ENCODE results near the gene PTPN6. TPM values are rescaled to one million over a fixed set of nuclear protein-coding genes. Genes with fewer than 3 reads are reported as not detected.

PTPN6 gene
- total and polyA plus RNA-seq, 2 of the 13 experiments (the other 11 are each of a cell fraction or from before 2014, with no cell fraction given) = 10.5 to 10.6 TPM

DNA sequence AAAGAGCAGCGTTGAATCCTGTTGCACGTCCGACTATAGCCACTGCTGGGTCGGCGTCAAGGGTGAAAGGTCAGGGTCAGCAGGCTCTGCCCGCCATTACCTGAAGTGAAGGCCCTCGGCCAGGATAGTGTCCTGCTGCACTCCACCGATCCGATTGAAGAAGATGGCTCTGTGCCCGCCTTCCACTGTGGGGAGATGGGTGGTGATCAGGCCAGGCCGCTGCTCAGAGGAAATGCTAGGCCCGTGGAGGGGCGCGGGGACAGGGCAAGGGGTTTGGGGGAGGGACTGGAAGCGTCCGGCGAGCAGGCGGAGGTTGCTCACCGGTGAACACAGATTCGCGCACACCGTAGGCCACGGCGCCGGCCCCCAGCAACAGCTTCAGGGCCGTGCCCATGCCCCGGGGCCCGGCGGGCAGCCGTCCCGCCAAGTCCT is 19.0 kb downstream of the PTPN6 start:
- POLR2A ChIA-PET = interaction anchor here (0.6 to 3.2 kb wide), 7 partner anchors 9 to 159 kb away, joined by 3 to 42 read pairs (median 3); partner anchors contain the start of genes C12orf57, RBP5, RNU7-1 and SPSB2
- CTCF ChIA-PET (ENCODE audit: low intra/inter-chr PET ratio, low total read pairs) = interaction anchor here (0.9 kb wide), 1 partner anchor 139 kb away, joined by 3 read pairs; the partner anchor contains the start of gene C1RL
- H3K27ac ChIP-seq (ENCODE audit: extremely low read length, insufficient read depth, low read length) = peak overlapping the region; percentile 95
- FAIRE-seq (no peak), DNase-seq (ENCODE audit: low spot score) (peak; percentile 36), ATAC-seq (peak; percentile 63)
- H3K4me1 ChIP-seq (ENCODE audit: insufficient read depth, low read length) = peaks cover 41% of the 10 kb centered on the region
- H3K4me3 ChIP-seq (replicated peaks in 1 of 3; ENCODE audit: insufficient read depth in 1 of 3, low read depth in 2 of 3, low read length in 3 of 3) = peak overlapping the region; percentile 81 to 99 (median 85)
- peaks cover 49% of the 10 kb centered on the region for H3K79me2 ChIP-seq (ENCODE audit: insufficient read depth, low read length)
- H3K36me3 ChIP-seq (replicated peaks in 1 of 2; ENCODE audit: control insufficient read depth in 1 of 2, insufficient read depth in 2 of 2, low read length in 2 of 2) = peaks cover 30 to 52% of the 10 kb centered on the region in 2 experiments
- peak overlapping the region; percentile 91 for H3K9ac ChIP-seq (ENCODE audit: insufficient read depth, low read depth, low read length)
- H3K9me3 ChIP-seq (ENCODE audit: low read length) = no peaks in the 10 kb centered on the region
- in situ Hi-C loops (cut with HindIII; ENCODE audit: extremely low pct_ligation_motif_present, low pct_unique_long_range_greater_than_20kb) = no loop called here
- peak overlapping the region; percentile 97 for H3K4me2 ChIP-seq (ENCODE audit: low read depth, low read length)
- TSS peak; percentile 53 for BruUV-seq (replicated peaks)
- no peaks in the 10 kb centered on the region; the same call in 1 of the 2 replicates for H4K20me1 ChIP-seq (ENCODE audit: insufficient read depth, low read length)
- WGBS (ENCODE audit: low lambda C conversion rate) = no CpG with 5 or more reads among the region's 31 CpGs
- H3K27me3 ChIP-seq (ENCODE audit: control insufficient read depth in 1 of 2, insufficient read depth in 2 of 2, low read length in 2 of 2) = no peaks in the 10 kb centered on the region; a peak in 1 of 5 replicates
- H2AFZ ChIP-seq (ENCODE audit: low read length) = no peak overlapping the region
- intact Hi-C loops (cut with micrococcal nuclease; ENCODE audit: unreplicated experiment) = loop anchor here (1.0 kb wide), 1 partner anchor 48 kb away; the partner anchor contains the start of gene LPCAT3
- TF ChIP-seq ARNTL (CRISPR knock-in tag; IDR thresholded peaks at IDR 0.05) = 0 out of 2 replicates have a peak, but pooled peaks have one; percentile 38
- peak in 1 of 2 experiments; percentile 73; a peak in 2 of 4 replicates for TF ChIP-seq POLR2A (IDR thresholded peaks at IDR 0.05; ENCODE audit: insufficient read depth in 1 of 2, low read depth in 2 of 2, low read length in 2 of 2)
- TF ChIP-seq, protein P1, sequence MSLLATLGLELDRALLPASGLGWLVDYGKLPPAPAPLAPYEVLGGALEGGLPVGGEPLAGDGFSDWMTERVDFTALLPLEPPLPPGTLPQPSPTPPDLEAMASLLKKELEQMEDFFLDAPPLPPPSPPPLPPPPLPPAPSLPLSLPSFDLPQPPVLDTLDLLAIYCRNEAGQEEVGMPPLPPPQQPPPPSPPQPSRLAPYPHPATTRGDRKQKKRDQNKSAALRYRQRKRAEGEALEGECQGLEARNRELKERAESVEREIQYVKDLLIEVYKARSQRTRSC (CRISPR knock-in tag; IDR thresholded peaks at IDR 0.05; ENCODE audit: low read depth) = 0 out of 2 replicates have a peak, but pooled peaks have one; percentile 51
- peak; percentile 69; the same call in 1 of the 2 replicates for TF ChIP-seq ZNF432 (CRISPR knock-in tag; IDR thresholded peaks at IDR 0.05; ENCODE audit: borderline replicate concordance)
- no peak for TF ChIP-seq ATF7 (IDR thresholded peaks at IDR 0.05)
- peak; percentile 57; the same call in 1 of the 2 replicates for TF ChIP-seq ATF7 (CRISPR knock-in tag; IDR thresholded peaks at IDR 0.05)
- TF ChIP-seq, protein P2, sequence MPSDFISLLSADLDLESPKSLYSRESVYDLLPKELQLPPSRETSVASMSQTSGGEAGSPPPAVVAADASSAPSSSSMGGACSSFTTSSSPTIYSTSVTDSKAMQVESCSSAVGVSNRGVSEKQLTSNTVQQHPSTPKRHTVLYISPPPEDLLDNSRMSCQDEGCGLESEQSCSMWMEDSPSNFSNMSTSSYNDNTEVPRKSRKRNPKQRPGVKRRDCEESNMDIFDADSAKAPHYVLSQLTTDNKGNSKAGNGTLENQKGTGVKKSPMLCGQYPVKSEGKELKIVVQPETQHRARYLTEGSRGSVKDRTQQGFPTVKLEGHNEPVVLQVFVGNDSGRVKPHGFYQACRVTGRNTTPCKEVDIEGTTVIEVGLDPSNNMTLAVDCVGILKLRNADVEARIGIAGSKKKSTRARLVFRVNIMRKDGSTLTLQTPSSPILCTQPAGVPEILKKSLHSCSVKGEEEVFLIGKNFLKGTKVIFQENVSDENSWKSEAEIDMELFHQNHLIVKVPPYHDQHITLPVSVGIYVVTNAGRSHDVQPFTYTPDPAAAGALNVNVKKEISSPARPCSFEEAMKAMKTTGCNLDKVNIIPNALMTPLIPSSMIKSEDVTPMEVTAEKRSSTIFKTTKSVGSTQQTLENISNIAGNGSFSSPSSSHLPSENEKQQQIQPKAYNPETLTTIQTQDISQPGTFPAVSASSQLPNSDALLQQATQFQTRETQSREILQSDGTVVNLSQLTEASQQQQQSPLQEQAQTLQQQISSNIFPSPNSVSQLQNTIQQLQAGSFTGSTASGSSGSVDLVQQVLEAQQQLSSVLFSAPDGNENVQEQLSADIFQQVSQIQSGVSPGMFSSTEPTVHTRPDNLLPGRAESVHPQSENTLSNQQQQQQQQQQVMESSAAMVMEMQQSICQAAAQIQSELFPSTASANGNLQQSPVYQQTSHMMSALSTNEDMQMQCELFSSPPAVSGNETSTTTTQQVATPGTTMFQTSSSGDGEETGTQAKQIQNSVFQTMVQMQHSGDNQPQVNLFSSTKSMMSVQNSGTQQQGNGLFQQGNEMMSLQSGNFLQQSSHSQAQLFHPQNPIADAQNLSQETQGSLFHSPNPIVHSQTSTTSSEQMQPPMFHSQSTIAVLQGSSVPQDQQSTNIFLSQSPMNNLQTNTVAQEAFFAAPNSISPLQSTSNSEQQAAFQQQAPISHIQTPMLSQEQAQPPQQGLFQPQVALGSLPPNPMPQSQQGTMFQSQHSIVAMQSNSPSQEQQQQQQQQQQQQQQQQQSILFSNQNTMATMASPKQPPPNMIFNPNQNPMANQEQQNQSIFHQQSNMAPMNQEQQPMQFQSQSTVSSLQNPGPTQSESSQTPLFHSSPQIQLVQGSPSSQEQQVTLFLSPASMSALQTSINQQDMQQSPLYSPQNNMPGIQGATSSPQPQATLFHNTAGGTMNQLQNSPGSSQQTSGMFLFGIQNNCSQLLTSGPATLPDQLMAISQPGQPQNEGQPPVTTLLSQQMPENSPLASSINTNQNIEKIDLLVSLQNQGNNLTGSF (CRISPR knock-in tag; IDR thresholded peaks at IDR 0.05) = peak; percentile 15; the same call in 1 of the 2 replicates
- TF ChIP-seq YY1 (IDR thresholded peaks at IDR 0.05; ENCODE audit: insufficient read depth, insufficient replicate concordance, low read depth, low read length) = peak; percentile 66
- TF ChIP-seq TBX2 (CRISPR knock-in tag; IDR thresholded peaks at IDR 0.05; ENCODE audit: borderline replicate concordance) = no peak
- peak; percentile 77 for TF ChIP-seq HNRNPK (IDR thresholded peaks at IDR 0.05; ENCODE audit: low read depth, low read length, poor library complexity, severe bottlenecking)
- TF ChIP-seq ZNF430 (CRISPR knock-in tag; IDR thresholded peaks at IDR 0.05) = no peak
- peak; percentile 33 for TF ChIP-seq ZNF333 (CRISPR knock-in tag; IDR thresholded peaks at IDR 0.05; ENCODE audit: borderline replicate concordance)
- TF ChIP-seq, protein P3, sequence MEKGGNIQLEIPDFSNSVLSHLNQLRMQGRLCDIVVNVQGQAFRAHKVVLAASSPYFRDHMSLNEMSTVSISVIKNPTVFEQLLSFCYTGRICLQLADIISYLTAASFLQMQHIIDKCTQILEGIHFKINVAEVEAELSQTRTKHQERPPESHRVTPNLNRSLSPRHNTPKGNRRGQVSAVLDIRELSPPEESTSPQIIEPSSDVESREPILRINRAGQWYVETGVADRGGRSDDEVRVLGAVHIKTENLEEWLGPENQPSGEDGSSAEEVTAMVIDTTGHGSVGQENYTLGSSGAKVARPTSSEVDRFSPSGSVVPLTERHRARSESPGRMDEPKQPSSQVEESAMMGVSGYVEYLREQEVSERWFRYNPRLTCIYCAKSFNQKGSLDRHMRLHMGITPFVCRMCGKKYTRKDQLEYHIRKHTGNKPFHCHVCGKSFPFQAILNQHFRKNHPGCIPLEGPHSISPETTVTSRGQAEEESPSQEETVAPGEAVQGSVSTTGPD (CRISPR knock-in tag; IDR thresholded peaks at IDR 0.05) = no peak
- TF ChIP-seq KDM3A (CRISPR knock-in tag; IDR thresholded peaks at IDR 0.05; ENCODE audit: low read depth) = 0 out of 2 replicates have a peak, but pooled peaks have one; percentile 74
- TF ChIP-seq TCF12 (IDR thresholded peaks at IDR 0.05) = no peak
- TF ChIP-seq TCF12 (CRISPR knock-in tag; IDR thresholded peaks at IDR 0.05) = peak; percentile 51; the same call in 1 of the 2 replicates
- TF ChIP-seq NR2C2 (CRISPR knock-in tag; IDR thresholded peaks at IDR 0.05; ENCODE audit: borderline replicate concordance) = peak; percentile 97
- TF ChIP-seq GFI1 (CRISPR knock-in tag; IDR thresholded peaks at IDR 0.05; ENCODE audit: borderline replicate concordance) = no peak
